Vagina (tissue), 2 donors: ENCODE measurements around the gene MINDY4. TPM values are rescaled to one million over a fixed set of nuclear protein-coding genes. Genes with fewer than 3 reads are reported as not detected.
A peak's percentile ranks its signal among the peaks of the same experiment; 100 is the strongest.

Experiments
- DNase-seq, 2 donors: peaks; one replicate each; pipeline ENCODE4 v3.0.0-alpha.2; 2017; ENCODE audit errors: extremely low spot score in 2 of 2
- H3K27ac ChIP-seq: fragments of 200-600 bp; sonication (generic); one replicate; pipeline ENCODE4 v1.5.1; 2019
- H3K27me3 ChIP-seq: fragments of 200-600 bp; sonication (generic); one replicate; pipeline ENCODE4 v1.5.1; 2019
- H3K36me3 ChIP-seq, 2 donors: fragments of 200-600 bp; sonication (generic); one replicate each; pipeline ENCODE4 v1.5.1; 2017 to 2019
- H3K4me1 ChIP-seq: fragments of 200-600 bp; sonication (generic); one replicate; pipeline ENCODE4 v1.5.1; 2019
- H3K4me3 ChIP-seq, 2 donors: fragments of 200-600 bp; sonication (generic); 1 replicate in 1 of 2; 2 replicates in 1 of 2; pipeline ENCODE4 v1.5.1; 2016 to 2019
- H3K9me3 ChIP-seq: fragments of 200-600 bp; sonication (generic); one replicate; pipeline ENCODE4 v1.5.1; 2019
- POLR2A ChIP-seq, 2 donors: fragments of 450-650 bp; IDR thresholded peaks; one replicate each; pipeline ENCODE4 v1.6.1; 2017; ENCODE audit warnings: antibody characterized with exemption in 2 of 2, mild to moderate bottlenecking in 2 of 2, moderate library complexity in 2 of 2
- POLR2AphosphoS5 ChIP-seq, 2 donors: sonication (generic); formaldehyde crosslinking; IDR thresholded peaks; one replicate each; pipeline ENCODE4 v1.9.0; 2017; ENCODE audit warnings: antibody characterized with exemption in 2 of 2, mild to moderate bottlenecking in 2 of 2, low read depth in 1 of 2; ENCODE audit not compliant: insufficient read depth in 1 of 2
- intact Hi-C: fragments of 100-400 bp; cut with DNase I; formaldehyde crosslinking; loops from one replicate; pipeline ENCODE4 v1.15.1; 2023
- total RNA-seq: library from RNA; depleted of rRNA; stranded (reverse); fragments of >200 nt; gene quantifications from one replicate; pipeline ENCODE4 v1.2.3, GENCODE V29; 2016
- TF ChIP-seq, protein P1 (sequence below), 3 experiments: fragments of 450-650 bp in 2 of 3; fragments of 200-600 bp in 1 of 3; sonication (generic) in 1 of 3; IDR thresholded peaks; one replicate each; pipeline ENCODE4 v1.5.1; 2017 to 2019; ENCODE audit warnings: antibody characterized with exemption in 3 of 3, mild to moderate bottlenecking in 2 of 3, moderate library complexity in 2 of 3

Gene MINDY4
- total RNA-seq, 1 donor from 2014 or later, result 10.3 TPM

DNA sequence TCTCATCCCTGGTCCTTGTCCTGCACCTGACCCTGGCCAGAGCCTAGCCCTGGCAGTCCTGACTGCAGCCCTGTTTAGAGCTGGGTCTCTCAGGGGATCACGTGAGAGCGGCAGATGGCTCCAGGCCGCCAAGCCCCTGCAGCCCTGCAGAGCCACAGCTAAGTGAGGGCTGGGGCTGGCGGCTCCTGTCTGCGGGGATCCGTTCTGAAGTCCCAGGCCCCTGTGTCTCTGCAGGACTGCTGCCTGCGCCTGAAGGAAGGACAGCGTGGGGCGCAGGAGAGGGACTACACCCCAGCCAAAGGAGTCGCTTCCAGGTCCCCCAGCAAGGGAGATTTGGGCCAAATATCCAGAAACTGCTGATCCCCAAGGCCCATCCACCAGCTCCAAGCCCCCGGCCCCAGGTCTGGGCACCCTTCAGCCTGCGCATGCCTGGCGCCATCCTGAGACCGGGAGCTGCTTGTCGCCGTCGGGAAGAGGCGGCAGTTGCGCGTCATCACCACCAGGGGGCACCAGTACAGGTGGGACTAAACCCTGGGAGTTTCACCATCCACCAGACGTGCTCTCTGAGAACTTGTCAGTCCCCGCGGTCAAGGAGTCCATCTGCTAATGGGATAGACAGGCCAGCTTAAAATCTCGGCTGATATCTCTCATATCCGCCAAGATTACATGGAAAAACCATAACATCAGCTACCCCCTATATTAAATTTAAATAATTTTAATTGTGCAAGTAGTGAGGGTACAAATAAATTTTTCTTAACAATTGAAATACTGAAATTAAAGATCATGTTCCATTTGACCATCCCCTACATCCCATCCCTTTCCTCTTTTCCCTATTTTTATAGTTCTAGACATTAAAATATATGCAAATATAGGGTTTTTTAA lies 167.5 kb downstream of the MINDY4 start:
- H3K27me3 ChIP-seq, result no peaks in the 10 kb centered on the region
- H3K4me1 ChIP-seq, result no peaks in the 10 kb centered on the region
- no peaks in the 10 kb centered on the region for H3K9me3 ChIP-seq
- no peak overlapping the region for H3K27ac ChIP-seq
- H3K36me3 ChIP-seq, result no peaks in the 10 kb centered on the region
- intact Hi-C loops, result no loop called here
- DNase-seq, result peak in 1 of 2 donors; percentile 87
- no peak overlapping the region for H3K4me3 ChIP-seq
- TF ChIP-seq POLR2A (IDR thresholded peaks at IDR 0.05), result no peak
- no peak for TF ChIP-seq POLR2AphosphoS5 (IDR thresholded peaks at IDR 0.05; ENCODE audit: insufficient read depth in 1 of 2, low read depth in 1 of 2)
- TF ChIP-seq, protein P1, sequence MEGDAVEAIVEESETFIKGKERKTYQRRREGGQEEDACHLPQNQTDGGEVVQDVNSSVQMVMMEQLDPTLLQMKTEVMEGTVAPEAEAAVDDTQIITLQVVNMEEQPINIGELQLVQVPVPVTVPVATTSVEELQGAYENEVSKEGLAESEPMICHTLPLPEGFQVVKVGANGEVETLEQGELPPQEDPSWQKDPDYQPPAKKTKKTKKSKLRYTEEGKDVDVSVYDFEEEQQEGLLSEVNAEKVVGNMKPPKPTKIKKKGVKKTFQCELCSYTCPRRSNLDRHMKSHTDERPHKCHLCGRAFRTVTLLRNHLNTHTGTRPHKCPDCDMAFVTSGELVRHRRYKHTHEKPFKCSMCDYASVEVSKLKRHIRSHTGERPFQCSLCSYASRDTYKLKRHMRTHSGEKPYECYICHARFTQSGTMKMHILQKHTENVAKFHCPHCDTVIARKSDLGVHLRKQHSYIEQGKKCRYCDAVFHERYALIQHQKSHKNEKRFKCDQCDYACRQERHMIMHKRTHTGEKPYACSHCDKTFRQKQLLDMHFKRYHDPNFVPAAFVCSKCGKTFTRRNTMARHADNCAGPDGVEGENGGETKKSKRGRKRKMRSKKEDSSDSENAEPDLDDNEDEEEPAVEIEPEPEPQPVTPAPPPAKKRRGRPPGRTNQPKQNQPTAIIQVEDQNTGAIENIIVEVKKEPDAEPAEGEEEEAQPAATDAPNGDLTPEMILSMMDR (IDR thresholded peaks at IDR 0.05), result peak in 2 of 3 experiments; percentile 82 to 92

DNA sequence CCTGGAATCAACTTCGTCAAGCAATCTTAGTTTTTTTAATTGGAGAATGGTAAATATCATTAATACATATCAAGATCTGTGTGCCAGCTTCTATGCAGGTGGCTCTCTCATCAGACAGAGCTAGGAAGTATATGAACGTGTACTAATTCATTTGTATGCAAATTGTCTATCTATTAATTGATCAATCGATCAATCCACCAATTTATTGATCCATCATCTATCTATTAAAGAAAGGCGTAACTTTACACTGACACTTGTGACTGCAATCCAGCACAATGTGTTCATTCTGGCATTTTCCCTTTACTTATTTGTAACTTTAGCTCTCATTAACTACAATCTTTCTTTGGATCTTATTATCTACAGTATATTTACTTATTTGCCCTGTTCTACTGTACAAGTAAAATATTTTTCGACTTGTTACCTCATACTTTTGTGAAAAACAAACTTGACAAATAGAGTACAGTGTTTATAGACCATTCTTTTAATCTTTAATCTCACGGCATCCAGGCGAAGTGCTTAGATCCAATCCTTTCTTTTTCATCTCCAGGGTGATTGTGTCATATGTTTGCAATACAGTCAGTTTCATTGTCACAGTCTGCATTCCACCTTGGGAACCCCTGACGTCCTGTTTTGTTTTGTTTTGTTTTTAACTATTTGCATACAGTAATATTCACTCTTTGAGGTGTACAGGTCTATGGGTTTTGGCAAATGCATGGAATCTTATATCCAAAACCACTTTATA lies 170.5 kb downstream of the MINDY4 start:
- Histone ChIP-seq H3K27me3 (no peaks in the 10 kb centered on the region), H3K4me3 (no peak overlapping the region), H3K4me1 (no peaks in the 10 kb centered on the region), H3K36me3 (no peaks in the 10 kb centered on the region), H3K9me3 (peaks cover 3% of the 10 kb centered on the region), H3K27ac (no peak overlapping the region)
- intact Hi-C loops, result no loop called here
- no peak for DNase-seq
- TF ChIP-seq, protein P1 (IDR thresholded peaks at IDR 0.05), result no peak
- TF ChIP-seq POLR2A (IDR thresholded peaks at IDR 0.05) (no peak), POLR2AphosphoS5 (IDR thresholded peaks at IDR 0.05; ENCODE audit: insufficient read depth in 1 of 2, low read depth in 1 of 2) (no peak)

Other genes starting within 250 kb of the MINDY4 start
- 83.7 TPM for gene GARS1, start 176.5 kb upstream of the MINDY4 start, total RNA-seq
- not detected for gene CRHR2, start 89.0 kb upstream of the MINDY4 start, total RNA-seq
- gene INMT, start 19.3 kb upstream of the MINDY4 start, total RNA-seq, result 5.6 TPM
- gene AQP1, start 140.4 kb downstream of the MINDY4 start, total RNA-seq, result 243 TPM
- not detected for gene GHRHR, start 192.5 kb downstream of the MINDY4 start, total RNA-seq